CD4-positive, alpha-beta T cell treated with Interleukin-6 for 4 hours (primary cell): ENCODE results near the gene INSC.

Experiments
- DNase-seq: peaks from one replicate; pipeline ENCODE4 v3.0.0-alpha.2; 2020; ENCODE audit warnings: mixed read lengths

INSC gene

DNA sequence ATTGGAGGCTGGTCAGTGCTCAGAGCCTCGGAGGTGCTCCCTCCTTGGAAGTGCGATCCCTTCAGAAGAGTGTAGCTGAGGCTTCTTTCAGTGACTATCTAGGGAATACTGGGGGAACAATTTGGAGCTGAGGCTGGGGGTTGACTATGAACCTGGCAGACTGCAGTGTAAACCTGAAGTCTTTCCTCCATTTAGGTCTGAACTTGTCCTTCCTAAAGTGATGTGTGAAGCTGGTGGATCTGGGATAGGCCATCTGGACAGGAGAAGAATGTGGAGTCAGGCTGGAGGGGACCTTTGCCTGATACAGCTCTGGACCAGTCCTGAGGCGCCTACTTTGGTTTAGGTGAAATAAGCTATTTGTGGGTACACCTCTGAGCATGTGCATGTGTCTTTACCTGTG, 3.5 kb upstream of the INSC start:
- no peak for DNase-seq

DNA sequence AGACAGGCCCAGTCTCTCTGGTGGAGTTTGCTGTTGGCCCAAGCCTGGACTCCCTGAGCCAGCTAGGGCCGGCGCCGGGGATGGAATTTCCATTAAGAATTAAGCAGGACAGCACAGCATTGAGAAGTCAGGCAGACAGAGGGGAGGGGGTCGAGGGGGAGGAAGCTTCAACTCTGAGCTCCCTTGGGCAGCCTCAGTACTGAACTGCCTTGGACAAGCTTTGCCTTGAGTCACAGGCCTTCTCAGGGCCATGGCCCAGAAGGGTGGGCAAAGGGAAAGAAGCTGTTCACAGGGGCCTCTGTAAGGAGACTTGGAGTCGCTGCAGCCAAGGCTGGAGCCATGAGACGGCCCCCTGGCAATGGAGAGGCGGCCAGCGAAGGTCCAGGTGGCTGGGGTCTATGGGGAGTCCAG, 2.6 kb upstream of the INSC start:
- no peak for DNase-seq

GRCh38 chr11:15113381-15113780, 1.3 kb upstream of the INSC start:
- no peak for DNase-seq

- DNase-seq, result no peak
These were observed 963 bp downstream of the INSC start for GRCh38 chr11:15115686-15116085.

DNA sequence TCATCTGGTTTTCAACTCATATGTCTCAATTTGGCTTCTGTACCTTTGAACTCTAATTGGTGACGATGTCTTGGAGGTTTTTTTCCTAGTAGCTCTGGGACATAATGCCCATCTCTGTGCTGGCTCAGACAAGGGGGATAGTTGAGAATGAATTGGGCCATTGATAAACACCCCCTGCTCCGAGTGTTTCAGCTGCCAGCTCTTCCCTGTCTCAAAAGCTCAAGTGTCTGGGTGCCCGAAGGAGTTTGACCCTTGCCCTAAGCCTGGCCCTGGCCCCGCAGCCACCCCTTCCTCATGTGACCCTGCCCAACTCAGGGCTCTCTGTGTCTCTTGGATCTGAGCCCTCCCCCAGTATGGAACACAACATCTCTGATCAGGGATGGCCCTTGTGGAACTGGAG, 3.0 kb downstream of the INSC start:
- no peak for DNase-seq

DNA sequence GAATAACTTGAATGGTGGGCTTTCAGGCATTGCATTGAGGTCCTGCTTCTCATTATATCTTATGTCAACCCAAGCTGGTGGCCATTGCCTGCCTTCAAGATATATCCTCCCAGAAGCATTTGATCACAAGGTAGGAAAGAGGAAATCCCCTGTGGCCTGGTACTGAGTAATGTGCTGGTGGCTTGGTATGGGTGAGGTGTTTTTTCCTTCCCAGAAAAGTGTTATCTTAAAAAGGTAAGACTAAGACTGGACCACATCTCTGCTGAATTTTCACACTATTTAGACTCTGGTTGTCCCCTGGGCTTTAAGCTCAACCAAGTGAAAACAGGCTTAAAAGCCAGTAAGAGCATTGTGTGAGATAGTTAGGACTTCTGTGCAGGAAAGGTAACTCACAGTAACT, 3.7 kb downstream of the INSC start:
- DNase-seq, result no peak

DNA sequence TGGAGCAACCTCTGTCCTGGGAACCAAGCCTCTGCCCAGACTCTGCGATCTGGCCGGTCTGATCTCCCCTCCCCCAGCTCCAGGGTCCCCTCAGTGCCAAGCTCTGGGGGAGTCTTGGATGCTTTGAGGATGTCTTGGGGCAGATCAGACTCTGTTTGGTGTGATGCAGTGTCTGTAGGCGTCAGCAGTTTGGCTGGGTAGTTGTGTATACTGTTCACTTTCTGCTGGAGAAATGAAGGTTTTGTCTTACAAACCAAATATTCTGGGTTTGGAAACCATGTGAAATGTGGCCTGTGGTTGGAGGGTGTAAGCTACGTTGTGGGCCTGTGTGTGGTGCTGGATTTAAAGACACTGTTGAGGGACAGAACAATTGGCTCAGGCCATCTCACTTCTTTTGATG, 4.6 kb downstream of the INSC start:
- DNase-seq, result no peak

DNA sequence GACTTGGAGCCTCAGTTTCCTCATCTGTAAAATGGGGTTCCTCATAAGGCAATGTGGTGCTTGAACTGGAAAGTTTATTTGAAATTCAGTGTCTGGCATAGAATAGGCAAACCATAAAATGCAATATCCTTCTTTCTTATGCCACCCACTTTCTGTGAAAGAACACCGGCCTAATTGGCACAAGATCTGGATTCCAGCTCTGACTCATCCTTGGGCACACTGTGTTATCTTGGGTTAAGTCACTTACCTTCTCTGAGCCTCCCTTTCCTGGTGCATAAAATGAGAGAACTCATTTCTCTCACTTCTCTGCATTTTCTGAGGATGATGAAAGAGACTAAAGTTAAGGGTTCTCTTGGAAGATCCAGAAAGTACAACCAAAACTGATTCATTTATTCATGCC, 5.1 kb downstream of the INSC start:
- no peak for DNase-seq

GRCh38 chr11:15123849-15124248, 9.1 kb downstream of the INSC start:
- DNase-seq, result no peak

DNA sequence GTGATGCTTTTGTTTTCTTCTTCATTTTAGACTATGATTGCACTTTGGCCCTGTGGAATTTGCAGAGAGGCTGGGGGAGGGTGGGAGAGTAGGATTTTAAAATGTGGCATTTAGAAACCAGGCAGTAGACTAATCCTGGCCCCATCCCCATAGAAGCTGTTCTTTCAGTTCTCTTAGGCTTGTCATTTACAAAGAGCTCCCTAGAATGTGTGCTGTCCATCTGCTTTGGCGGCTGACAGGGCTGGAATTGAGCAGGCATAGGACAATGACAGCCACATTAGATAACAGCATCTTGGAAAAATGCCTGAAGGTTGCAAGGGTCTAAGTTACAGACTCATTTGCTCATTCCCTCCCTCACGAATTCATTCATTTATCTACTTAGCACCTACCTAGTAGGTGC, 9.8 kb downstream of the INSC start:
- no peak for DNase-seq

- no peak for DNase-seq
These were observed 12.6 kb downstream of the INSC start for GRCh38 chr11:15127341-15127740.

DNA sequence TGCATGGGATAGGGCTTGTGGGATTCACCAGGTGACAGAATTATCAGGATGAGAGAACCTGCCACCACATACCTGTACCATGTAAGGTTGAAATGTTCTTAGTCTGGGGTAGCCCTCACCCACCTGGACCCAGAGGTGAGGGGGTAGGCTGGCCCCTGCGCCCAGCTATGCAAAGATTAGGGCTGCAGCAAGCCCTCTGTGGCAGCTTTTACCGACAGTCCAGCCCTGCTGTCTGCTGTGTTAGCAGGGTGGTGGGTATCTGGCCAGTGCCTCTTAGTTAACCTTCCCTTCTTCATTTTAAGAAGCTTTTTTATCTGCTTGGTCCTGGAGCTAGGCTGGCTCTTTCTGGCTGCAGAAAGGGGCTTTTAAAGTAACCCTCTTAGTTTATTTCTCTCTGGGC, 13.9 kb downstream of the INSC start:
- no peak for DNase-seq

- DNase-seq, result no peak
These were observed 21.4 kb downstream of the INSC start for GRCh38 chr11:15136166-15136565.

DNA sequence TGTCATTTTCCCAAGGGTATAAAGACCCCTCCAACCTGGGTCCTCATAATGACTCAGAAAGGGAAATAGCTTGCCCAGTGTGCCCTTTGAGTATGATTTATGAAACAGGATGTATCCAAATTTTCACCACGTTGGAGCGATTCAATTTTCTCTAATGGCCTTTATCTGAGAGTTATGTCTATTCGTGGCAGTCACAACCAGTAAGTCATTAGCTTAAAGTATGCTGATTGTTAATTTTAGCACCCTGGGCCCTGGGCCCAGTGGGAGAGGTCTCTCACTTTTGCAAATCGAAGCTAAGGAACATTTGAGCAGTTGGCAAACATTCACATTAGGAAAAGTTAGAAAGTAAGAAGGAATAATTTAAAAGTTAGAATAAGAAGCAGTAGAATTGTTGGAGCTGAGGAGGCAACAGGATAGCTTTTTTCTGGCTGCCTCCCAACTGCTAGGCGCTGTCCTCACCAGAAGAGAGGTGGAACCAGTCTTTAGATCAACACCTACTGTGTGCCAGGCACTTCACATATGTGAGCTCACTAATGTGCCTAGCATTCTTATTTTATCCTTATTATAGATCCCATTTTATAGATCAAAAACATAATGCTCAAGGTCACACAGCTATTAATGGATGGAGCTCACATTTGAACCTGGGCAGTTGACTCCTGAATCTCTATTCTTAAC, 24.5 kb downstream of the INSC start:
- no peak for DNase-seq

- no peak for DNase-seq
These were observed 25.4 kb downstream of the INSC start for GRCh38 chr11:15139958-15140659.

- DNase-seq, result no peak
These were observed 26.7 kb downstream of the INSC start for GRCh38 chr11:15141381-15141780.

DNA sequence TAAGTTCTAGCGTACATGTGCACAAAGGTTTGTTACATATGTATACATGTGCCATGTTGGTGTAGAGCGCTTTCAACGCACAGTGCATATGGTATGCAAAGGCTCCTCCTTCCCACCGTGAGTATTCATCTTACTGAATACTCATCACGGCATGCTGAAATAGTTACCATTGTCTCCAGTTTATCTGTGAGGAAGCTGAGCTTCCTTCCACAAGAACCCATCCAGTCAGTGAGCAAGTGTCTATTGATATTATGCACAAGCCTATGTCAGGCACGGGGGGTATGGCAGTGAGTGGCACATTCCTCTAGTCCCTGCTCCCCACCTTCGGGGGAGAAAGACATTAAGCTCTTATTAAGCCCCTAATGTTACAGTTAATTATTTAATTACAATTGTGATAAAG, 28.1 kb downstream of the INSC start:
- DNase-seq, result no peak

GRCh38 chr11:15143855-15144254, 29.1 kb downstream of the INSC start:
- DNase-seq, result no peak

GRCh38 chr11:15144347-15144746, 29.6 kb downstream of the INSC start:
- DNase-seq, result no peak

- no peak for DNase-seq
These were observed 30.4 kb downstream of the INSC start for GRCh38 chr11:15145151-15145550.

DNA sequence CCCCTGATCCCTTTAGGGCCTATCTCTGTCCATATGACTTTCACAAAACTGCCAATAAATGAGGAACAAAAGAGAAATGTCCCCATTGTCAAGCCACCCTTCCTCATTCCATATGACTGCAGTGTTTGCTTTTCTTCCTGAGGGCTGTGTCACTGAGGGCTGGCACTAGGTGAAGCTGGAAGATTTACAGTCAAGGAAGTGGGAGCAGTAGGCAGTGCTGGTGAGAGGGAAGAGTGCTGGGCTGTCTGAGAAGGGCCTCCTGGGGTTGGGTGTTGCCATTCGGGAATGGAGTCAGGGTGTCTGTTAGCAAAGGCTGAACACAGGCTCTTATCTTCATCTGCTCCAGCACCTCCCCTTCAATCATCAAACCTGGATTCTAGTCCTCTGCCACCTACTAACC, 30.9 kb downstream of the INSC start:
- no peak for DNase-seq

GRCh38 chr11:15146271-15147003, 31.7 kb downstream of the INSC start:
- no peak for DNase-seq

DNA sequence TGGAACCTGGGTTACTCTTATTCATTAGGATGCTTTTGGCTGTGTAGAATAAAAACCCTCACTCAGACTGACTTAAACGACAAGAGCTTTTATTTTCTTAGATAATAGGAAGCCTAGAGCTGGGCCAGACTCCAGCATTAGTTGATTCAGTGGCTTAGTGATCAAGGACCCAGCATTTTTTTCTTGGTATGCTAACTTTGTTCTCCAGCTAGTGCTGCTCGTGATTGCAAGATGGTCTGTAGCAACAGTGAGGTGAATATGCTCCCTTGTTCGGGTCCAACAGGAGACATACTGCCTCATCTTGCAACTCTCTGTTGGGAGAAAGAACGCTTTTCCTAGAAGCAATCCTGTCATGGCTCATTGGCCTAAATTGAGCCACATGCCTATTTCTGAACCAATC, 33.4 kb downstream of the INSC start:
- no peak for DNase-seq

DNA sequence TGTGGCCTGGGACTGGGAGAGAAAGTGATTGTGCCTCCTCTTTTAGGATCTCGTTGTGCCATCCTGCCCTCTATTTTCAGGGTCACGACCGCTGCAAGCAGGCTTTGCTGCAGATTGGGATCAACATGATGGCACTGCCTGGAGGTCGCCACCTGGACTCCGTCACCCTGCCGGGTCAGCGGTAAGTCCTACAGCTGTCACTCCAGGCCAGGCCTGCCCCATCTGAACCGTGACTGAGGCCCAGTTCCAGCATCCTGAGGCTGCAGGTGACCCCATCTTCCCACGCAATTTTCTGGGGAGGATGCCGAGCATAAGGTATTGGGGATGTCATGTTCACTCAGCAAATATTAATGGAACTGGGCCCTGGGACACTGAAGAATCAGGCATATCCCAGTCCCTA, 34.3 kb downstream of the INSC start:
- DNase-seq, result no peak
